Body of pancreas (tissue), 4 donors: ENCODE results near the gene RRM2.

Source experiments
- POLR2A ChIP-seq, 3 donors: fragments of 450-650 bp; IDR thresholded peaks; one replicate each; pipeline ENCODE4 v1.6.1; 2016; ENCODE audit warnings: antibody characterized with exemption in 3 of 3, mild to moderate bottlenecking in 2 of 3
- TF ChIP-seq, protein P1 (sequence below), 7 experiments: fragments of 450-650 bp in 4 of 7; fragments of 200-600 bp in 3 of 7; sonication (generic) in 3 of 7; IDR thresholded peaks; one replicate each; pipeline ENCODE4 v1.5.1; 2016 to 2019; ENCODE audit warnings: antibody characterized with exemption in 7 of 7

DNA sequence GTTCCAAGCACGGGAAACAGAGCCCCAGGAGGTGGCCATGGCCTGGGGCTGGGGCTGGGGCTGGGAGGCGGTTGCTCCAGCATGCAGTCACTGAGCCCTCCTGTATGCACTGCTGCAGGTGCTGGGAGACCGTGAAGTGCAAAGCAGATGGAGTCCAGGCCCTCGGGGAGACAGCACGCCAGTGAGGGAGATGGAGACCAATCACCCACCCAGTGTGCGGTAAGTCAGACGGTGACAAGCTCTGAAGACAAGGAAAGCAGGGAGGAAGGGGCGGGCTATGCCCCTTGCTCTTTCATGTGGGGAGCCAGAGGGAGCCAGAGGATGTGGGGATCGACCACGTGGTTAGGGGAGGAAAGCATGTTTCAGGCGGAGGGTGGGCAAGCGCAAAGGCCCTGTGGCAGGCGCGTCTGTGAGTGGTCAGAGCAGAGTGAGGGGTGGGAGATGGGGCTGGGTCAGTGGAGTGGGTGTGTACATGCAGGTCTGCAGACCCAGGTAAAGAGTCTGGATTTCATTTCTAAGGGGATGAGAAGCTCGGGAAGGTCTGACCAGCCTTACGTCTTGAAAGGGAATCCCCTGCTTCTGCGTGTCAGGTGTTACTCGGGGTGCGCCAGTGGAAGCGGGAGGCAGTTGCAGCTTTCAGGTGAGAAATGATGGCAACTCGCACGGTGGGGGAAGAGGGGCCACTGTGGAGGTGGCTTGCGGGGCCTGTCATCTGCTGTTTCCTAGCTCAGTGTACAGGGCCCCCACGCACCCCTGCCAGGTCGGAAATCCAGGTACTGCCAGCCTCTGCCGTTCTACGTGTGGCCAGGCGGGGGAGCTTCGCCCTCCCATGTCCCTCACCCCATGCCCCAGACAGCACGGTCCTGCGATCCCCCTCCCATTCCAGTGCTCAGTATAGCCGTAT is 19.4 kb downstream of the RRM2 start:
- TF ChIP-seq, protein P1, sequence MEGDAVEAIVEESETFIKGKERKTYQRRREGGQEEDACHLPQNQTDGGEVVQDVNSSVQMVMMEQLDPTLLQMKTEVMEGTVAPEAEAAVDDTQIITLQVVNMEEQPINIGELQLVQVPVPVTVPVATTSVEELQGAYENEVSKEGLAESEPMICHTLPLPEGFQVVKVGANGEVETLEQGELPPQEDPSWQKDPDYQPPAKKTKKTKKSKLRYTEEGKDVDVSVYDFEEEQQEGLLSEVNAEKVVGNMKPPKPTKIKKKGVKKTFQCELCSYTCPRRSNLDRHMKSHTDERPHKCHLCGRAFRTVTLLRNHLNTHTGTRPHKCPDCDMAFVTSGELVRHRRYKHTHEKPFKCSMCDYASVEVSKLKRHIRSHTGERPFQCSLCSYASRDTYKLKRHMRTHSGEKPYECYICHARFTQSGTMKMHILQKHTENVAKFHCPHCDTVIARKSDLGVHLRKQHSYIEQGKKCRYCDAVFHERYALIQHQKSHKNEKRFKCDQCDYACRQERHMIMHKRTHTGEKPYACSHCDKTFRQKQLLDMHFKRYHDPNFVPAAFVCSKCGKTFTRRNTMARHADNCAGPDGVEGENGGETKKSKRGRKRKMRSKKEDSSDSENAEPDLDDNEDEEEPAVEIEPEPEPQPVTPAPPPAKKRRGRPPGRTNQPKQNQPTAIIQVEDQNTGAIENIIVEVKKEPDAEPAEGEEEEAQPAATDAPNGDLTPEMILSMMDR (IDR thresholded peaks at IDR 0.05): peak; percentile 44 to 87 (median 70)
- TF ChIP-seq POLR2A (IDR thresholded peaks at IDR 0.05): no peak
